Measurements from ENCODE around the gene RHO. TPM values are rescaled to one million over a fixed set of nuclear protein-coding genes. Genes with fewer than 3 reads are reported as not detected.
"Not testable (repeated sequence)": the region's sequence is repeated elsewhere in the genome, so short reads cannot be mapped to it uniquely, and the experiment has no call there.

The RHO gene
- polyA plus RNA-seq, 1 donor (not counting 4 experiments of a cell fraction or from before 2014, with no cell fraction given) = not detected

DNA sequence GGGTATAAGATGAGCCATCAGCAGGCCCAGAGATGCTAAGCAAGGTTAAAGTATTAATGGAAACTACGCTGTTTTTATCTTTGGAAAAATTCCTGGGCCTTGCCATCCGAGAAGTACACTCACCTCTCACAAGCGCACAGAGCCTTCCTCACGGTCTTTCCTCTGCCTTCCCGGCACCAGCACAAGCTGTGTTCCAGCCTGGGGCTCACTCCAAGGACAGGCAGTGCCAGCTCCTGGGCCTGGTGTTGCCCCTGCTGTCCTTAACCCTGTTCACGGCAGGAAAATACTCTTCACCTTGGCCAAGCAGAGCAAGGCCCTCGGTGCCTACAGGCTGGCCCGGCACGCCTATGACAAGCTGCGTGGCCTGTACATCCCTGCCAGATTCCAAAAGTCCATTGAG is 14.3 kb upstream of the RHO start:
- no peaks in the 10 kb centered on the region for H3K9me3 ChIP-seq (ENCODE audit: control insufficient read depth, low read depth, low read length)
- no peak overlapping the region for H3K27ac ChIP-seq (ENCODE audit: control insufficient read depth, insufficient read depth, low read length)
- H3K4me2 ChIP-seq (ENCODE audit: control insufficient read depth, extremely low read depth, insufficient read depth, low read depth, low read length) = no peak overlapping the region
- H2AFZ ChIP-seq (ENCODE audit: control insufficient read depth, low read length) = no peak overlapping the region
- H3K79me2 ChIP-seq (ENCODE audit: control insufficient read depth, insufficient read depth, low read length) = no peaks in the 10 kb centered on the region
- no peak overlapping the region for H3K4me3 ChIP-seq (ENCODE audit: control insufficient read depth in 2 of 3, extremely low read depth in 1 of 3, insufficient read depth in 2 of 3, low read depth in 1 of 3, low read length in 3 of 3)
- no peaks in the 10 kb centered on the region for H3K4me1 ChIP-seq (ENCODE audit: control insufficient read depth, extremely low read depth, insufficient read depth, low read length)
- H3K27me3 ChIP-seq (ENCODE audit: control insufficient read depth, extremely low read depth, insufficient read depth, low read length) = no peaks in the 10 kb centered on the region
- DNase-seq (ENCODE audit: low read depth, low spot score) (no peak), FAIRE-seq (no peak)
- no peak overlapping the region for H3K9ac ChIP-seq (ENCODE audit: control insufficient read depth, extremely low read depth, insufficient read depth, low read length)
- peaks cover 0 to 4% of the 10 kb centered on the region in 2 experiments for H3K36me3 ChIP-seq (ENCODE audit: control insufficient read depth in 2 of 2, extremely low read depth in 1 of 2, insufficient read depth in 2 of 2, low read length in 2 of 2)
- H4K20me1 ChIP-seq (ENCODE audit: control insufficient read depth, extremely low read depth, insufficient read depth, low read length) = no peaks in the 10 kb centered on the region
- dilution Hi-C loops (cut with MboI; ENCODE audit: extremely low pct_ligation_motif_present, low sequenced_read_pairs) = no loop called here
- no peaks in the 10 kb centered on the region for H3K9me1 ChIP-seq (ENCODE audit: control insufficient read depth, extremely low read depth, insufficient read depth, low read length)
- TF ChIP-seq, protein P1, sequence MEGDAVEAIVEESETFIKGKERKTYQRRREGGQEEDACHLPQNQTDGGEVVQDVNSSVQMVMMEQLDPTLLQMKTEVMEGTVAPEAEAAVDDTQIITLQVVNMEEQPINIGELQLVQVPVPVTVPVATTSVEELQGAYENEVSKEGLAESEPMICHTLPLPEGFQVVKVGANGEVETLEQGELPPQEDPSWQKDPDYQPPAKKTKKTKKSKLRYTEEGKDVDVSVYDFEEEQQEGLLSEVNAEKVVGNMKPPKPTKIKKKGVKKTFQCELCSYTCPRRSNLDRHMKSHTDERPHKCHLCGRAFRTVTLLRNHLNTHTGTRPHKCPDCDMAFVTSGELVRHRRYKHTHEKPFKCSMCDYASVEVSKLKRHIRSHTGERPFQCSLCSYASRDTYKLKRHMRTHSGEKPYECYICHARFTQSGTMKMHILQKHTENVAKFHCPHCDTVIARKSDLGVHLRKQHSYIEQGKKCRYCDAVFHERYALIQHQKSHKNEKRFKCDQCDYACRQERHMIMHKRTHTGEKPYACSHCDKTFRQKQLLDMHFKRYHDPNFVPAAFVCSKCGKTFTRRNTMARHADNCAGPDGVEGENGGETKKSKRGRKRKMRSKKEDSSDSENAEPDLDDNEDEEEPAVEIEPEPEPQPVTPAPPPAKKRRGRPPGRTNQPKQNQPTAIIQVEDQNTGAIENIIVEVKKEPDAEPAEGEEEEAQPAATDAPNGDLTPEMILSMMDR (optimal IDR thresholded peaks at IDR 0.05 in 1 of 3, IDR thresholded peaks at IDR 0.05 in 1 of 3, conservative IDR thresholded peaks at IDR 0.05 in 1 of 3; ENCODE audit: extremely low read depth in 1 of 3, insufficient read depth in 2 of 3, low read length in 3 of 3) = no peak
- no peak for TF ChIP-seq EZH2 (IDR thresholded peaks at IDR 0.05; ENCODE audit: low read length)

DNA sequence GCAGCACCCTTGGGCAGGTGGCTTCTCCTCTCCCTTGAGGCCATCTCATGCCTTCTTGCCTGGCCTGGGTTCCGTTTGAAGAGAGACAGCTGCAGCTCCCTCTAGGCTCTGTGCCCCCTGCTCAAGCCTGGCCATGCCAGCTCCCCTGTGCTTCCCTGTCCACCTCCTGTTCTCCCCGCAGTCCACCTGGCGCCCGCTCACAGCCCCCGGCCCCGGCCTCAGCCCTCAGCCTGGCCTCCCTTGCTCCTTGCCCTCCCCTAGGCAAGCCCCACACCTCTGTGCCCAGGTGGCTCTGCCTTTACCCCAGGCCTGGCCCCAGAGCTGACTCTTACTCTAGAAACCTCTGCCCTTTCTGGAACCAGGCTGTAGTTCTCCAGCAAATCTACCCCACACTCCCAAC is 13.9 kb upstream of the RHO start:
- Histone ChIP-seq H3K27me3 (ENCODE audit: control insufficient read depth, extremely low read depth, insufficient read depth, low read length) (no peaks in the 10 kb centered on the region), H3K4me3 (ENCODE audit: control insufficient read depth in 2 of 3, extremely low read depth in 1 of 3, insufficient read depth in 2 of 3, low read depth in 1 of 3, low read length in 3 of 3) (no peak overlapping the region), H3K27ac (ENCODE audit: control insufficient read depth, insufficient read depth, low read length) (no peak overlapping the region), H4K20me1 (ENCODE audit: control insufficient read depth, extremely low read depth, insufficient read depth, low read length) (no peaks in the 10 kb centered on the region), H3K4me2 (ENCODE audit: control insufficient read depth, extremely low read depth, insufficient read depth, low read depth, low read length) (no peak overlapping the region), H2AFZ (ENCODE audit: control insufficient read depth, low read length) (no peak overlapping the region), H3K9ac (ENCODE audit: control insufficient read depth, extremely low read depth, insufficient read depth, low read length) (no peak overlapping the region), H3K9me3 (ENCODE audit: control insufficient read depth, low read depth, low read length) (no peaks in the 10 kb centered on the region), H3K36me3 (ENCODE audit: control insufficient read depth in 2 of 2, extremely low read depth in 1 of 2, insufficient read depth in 2 of 2, low read length in 2 of 2) (peaks cover 0 to 4% of the 10 kb centered on the region in 2 experiments), H3K79me2 (ENCODE audit: control insufficient read depth, insufficient read depth, low read length) (no peaks in the 10 kb centered on the region), H3K4me1 (ENCODE audit: control insufficient read depth, extremely low read depth, insufficient read depth, low read length) (no peaks in the 10 kb centered on the region), H3K9me1 (ENCODE audit: control insufficient read depth, extremely low read depth, insufficient read depth, low read length) (no peaks in the 10 kb centered on the region)
- dilution Hi-C loops (cut with MboI; ENCODE audit: extremely low pct_ligation_motif_present, low sequenced_read_pairs) = no loop called here
- DNase-seq (ENCODE audit: low read depth, low spot score) (no peak), FAIRE-seq (no peak)
- TF ChIP-seq, protein P1 (optimal IDR thresholded peaks at IDR 0.05 in 1 of 3, IDR thresholded peaks at IDR 0.05 in 1 of 3, conservative IDR thresholded peaks at IDR 0.05 in 1 of 3; ENCODE audit: extremely low read depth in 1 of 3, insufficient read depth in 2 of 3, low read length in 3 of 3) = no peak
- no peak for TF ChIP-seq EZH2 (IDR thresholded peaks at IDR 0.05; ENCODE audit: low read length)

DNA sequence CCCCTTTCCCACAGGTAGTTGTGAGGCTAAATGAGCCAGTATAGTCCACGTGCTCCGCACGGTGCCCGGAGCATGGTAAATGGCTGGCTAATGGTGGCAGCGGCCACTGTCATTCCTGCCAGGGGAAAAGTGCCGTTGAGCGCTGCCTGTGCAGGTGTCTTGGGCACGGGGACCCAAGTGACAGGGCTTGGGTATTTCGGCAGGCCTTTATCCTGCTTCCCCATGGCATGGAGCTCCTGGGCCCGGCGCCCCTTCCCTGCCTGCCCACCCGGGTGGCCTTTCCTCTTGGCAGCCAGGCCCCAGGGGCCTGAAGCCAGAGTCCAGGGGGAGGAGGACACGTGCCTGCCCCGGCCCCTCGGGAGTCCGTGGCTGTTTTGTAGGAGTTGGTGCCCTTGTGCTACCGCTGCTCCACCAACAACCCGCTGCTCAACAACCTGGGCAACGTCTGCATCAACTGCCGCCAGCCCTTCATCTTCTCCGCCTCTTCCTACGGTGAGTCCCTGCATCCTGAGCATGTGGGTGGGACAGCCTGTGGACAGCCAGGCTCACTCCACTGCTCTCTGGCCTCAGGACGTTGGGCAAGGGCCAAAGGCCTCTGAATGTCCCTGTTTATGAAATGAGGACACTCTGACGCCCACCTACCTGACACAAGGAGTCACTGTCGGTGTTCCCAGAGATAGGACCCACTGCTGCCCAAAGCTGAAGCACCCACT is 13.2 kb upstream of the RHO start:
- H2AFZ ChIP-seq (ENCODE audit: control insufficient read depth, low read length); H3K4me2 ChIP-seq (ENCODE audit: control insufficient read depth, extremely low read depth, insufficient read depth, low read depth, low read length); dilution Hi-C loops (cut with MboI; ENCODE audit: extremely low pct_ligation_motif_present, low sequenced_read_pairs); H3K27ac ChIP-seq (ENCODE audit: control insufficient read depth, insufficient read depth, low read length); DNase-seq (ENCODE audit: low read depth, low spot score); H4K20me1 ChIP-seq (ENCODE audit: control insufficient read depth, extremely low read depth, insufficient read depth, low read length); H3K27me3 ChIP-seq (ENCODE audit: control insufficient read depth, extremely low read depth, insufficient read depth, low read length); H3K9ac ChIP-seq (ENCODE audit: control insufficient read depth, extremely low read depth, insufficient read depth, low read length); H3K4me1 ChIP-seq (ENCODE audit: control insufficient read depth, extremely low read depth, insufficient read depth, low read length); FAIRE-seq; H3K36me3 ChIP-seq (ENCODE audit: control insufficient read depth in 2 of 2, extremely low read depth in 1 of 2, insufficient read depth in 2 of 2, low read length in 2 of 2); H3K9me3 ChIP-seq (ENCODE audit: control insufficient read depth, low read depth, low read length); H3K9me1 ChIP-seq (ENCODE audit: control insufficient read depth, extremely low read depth, insufficient read depth, low read length); H3K79me2 ChIP-seq (ENCODE audit: control insufficient read depth, insufficient read depth, low read length); H3K4me3 ChIP-seq (ENCODE audit: control insufficient read depth in 2 of 3, extremely low read depth in 1 of 3, insufficient read depth in 2 of 3, low read depth in 1 of 3, low read length in 3 of 3): not testable (repeated sequence)
